H1 (cell line): Measurements from ENCODE around the gene ME3. TPM values are rescaled to one million over a fixed set of nuclear protein-coding genes. Genes with fewer than 3 reads are reported as not detected.

ENCODE experiments used
- CBX5 ChIP-seq: fragments of 300-800, 300-1000 bp; sonication (generic); IDR thresholded peaks from 2 replicates; pipeline ENCODE4 v1.7.1; 2016; ENCODE audit warnings: antibody characterized with exemption, low read length, low read depth
- EGR1 ChIP-seq: IDR thresholded peaks from 2 replicates; pipeline ENCODE4 v1.6.1; 2011; ENCODE audit warnings: low read depth, low read length, borderline replicate concordance
- SIRT6 ChIP-seq: IDR thresholded peaks from one replicate; pipeline ENCODE4 v1.7.1; 2012; ENCODE audit warnings: low read length, inconsistent platforms
- polyA plus RNA-seq, 7 experiments: library from polyadenylated mRNA; depleted of rRNA in 3 of 7; stranded (reverse) in 5 of 7; unstranded in 2 of 7; fragments of >200 nt in 5 of 7; fragments of 200-250 nt in 2 of 7; gene quantifications; 1 replicate in 5 of 7; 2 replicates in 1 of 7; 4 replicates in 1 of 7; pipeline versions ENCODE4 v1.2.1 to v1.2.3, GENCODE V29; 2011 to 2013; ENCODE audit warnings: missing spikeins in 2 of 7, mixed read lengths in 2 of 7
- total RNA-seq: library from RNA; stranded (reverse); fragmentation: NEBNext Ultra II Directional; extraction: Animal tissue kit (Norgen Biotek cat#: 25700); gene quantifications from 2 replicates; pipeline ENCODE4 v1.2.1, GENCODE V29; 2021
- TF ChIP-seq, protein P1 (sequence below): IDR thresholded peaks from 2 replicates; pipeline ENCODE4 v1.6.1; 2012; ENCODE audit warnings: low read length, inconsistent platforms

Gene ME3
- total and polyA plus RNA-seq, 2 of the 8 experiments (the other 6 are each of a cell fraction or from before 2014, with no cell fraction given) = 1.5 to 2.8 TPM

DNA sequence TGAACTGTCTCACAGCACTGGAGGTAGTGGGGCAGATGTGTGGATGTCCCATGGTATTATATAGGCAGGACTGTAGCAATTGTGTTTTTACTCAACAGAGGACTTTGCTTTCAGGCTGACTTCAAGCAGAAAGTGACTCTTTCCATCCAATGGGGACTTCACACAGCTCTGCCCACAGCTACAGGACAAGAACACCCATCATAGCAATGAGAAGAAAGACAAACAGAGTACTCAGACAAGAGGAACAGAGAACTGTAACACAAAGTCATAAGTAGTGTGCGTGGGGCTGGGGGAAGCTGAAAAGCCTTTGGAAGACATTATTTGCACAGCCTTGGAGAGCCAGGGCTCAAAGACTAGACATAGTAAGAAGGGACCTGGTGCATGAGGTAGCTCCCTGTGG lies 227.4 kb downstream of the ME3 start (continued):
- TF ChIP-seq, protein P1, sequence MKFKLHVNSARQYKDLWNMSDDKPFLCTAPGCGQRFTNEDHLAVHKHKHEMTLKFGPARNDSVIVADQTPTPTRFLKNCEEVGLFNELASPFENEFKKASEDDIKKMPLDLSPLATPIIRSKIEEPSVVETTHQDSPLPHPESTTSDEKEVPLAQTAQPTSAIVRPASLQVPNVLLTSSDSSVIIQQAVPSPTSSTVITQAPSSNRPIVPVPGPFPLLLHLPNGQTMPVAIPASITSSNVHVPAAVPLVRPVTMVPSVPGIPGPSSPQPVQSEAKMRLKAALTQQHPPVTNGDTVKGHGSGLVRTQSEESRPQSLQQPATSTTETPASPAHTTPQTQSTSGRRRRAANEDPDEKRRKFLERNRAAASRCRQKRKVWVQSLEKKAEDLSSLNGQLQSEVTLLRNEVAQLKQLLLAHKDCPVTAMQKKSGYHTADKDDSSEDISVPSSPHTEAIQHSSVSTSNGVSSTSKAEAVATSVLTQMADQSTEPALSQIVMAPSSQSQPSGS = no peak
- TF ChIP-seq EGR1 (no peak), CBX5 (no peak), SIRT6 (no peak)
